ENCODE results near the gene PCSK6.

Gene PCSK6

DNA sequence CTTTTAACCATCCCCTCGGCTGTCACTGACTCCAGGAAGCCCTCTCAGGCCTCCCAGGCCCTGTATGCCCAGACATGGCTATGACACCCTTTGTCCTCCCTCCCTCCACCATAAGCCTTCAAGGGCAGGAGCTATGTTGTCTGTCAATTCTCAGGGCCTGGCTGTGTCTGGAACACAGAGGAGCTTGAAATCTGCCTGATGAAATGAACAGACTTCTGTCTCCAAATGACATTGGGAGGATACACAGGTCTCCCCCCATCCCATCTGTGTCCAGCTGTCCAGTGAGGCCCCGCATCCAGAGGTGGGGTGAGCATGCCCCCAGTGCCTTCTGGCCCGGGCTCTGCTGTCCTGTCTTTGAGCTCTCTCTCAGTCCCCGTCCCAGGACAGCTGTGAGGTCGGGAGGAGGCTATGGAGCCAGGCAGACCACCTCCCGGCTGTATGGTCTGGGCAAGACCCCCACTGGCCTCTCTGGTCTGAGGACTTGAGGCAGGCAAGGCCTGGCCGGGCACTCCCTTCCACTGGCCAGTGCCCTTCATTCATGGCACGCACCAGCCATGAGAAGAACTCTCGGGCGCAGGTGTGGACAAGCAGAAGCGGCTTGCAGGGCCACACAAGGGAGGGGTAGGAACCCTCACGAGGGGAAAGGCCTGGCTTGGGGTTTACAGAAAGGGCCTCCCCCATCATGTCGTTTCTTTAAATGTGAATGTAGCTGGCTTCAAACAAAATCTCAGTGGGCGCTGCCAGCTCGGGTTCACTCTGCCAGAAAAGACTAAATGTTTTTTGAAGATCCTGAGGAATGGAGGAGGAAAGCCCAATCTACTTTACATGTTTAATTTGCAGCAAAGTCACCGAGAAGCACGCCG lies 38.9 kb downstream of the PCSK6 start:
- no peak overlapping the region for H2AFZ ChIP-seq (ENCODE audit: low read depth, low read length)
- no peaks in the 10 kb centered on the region for H3K9me3 ChIP-seq (ENCODE audit: insufficient read depth, low read length, severe bottlenecking)
- no peak overlapping the region for H3K27ac ChIP-seq (ENCODE audit: low read length)
- no peak overlapping the region for H3K9ac ChIP-seq (ENCODE audit: low read depth, low read length)
- ATAC-seq (ENCODE audit: insufficient read depth, low read depth) (no peak), DNase-seq (no peak)
- TF ChIP-seq CTCF (IDR thresholded peaks at IDR 0.05; ENCODE audit: borderline replicate concordance, extremely low read depth, low read length, poor library complexity, severe bottlenecking) (no peak), EZH2 (IDR thresholded peaks at IDR 0.05; ENCODE audit: borderline replicate concordance, low read depth, low read length, severe bottlenecking) (no peak)
- H3K79me2 ChIP-seq (ENCODE audit: insufficient read depth, low read length) = no peaks in the 10 kb centered on the region
- H3K4me3 ChIP-seq (ENCODE audit: low read depth in 1 of 2, low read length in 2 of 2) = no peak overlapping the region
- no peaks in the 10 kb centered on the region for H3K27me3 ChIP-seq (ENCODE audit: insufficient read depth, low read length, poor library complexity)
- H3K4me1 ChIP-seq (ENCODE audit: insufficient read depth, low read length) = no peaks in the 10 kb centered on the region
- no peaks in the 10 kb centered on the region for H3K36me3 ChIP-seq (ENCODE audit: insufficient read depth, low read length)
- no peak overlapping the region for H3K4me2 ChIP-seq (ENCODE audit: insufficient read depth, low read length)
- no peaks in the 10 kb centered on the region for H4K20me1 ChIP-seq (ENCODE audit: insufficient read depth, low read length)

DNA sequence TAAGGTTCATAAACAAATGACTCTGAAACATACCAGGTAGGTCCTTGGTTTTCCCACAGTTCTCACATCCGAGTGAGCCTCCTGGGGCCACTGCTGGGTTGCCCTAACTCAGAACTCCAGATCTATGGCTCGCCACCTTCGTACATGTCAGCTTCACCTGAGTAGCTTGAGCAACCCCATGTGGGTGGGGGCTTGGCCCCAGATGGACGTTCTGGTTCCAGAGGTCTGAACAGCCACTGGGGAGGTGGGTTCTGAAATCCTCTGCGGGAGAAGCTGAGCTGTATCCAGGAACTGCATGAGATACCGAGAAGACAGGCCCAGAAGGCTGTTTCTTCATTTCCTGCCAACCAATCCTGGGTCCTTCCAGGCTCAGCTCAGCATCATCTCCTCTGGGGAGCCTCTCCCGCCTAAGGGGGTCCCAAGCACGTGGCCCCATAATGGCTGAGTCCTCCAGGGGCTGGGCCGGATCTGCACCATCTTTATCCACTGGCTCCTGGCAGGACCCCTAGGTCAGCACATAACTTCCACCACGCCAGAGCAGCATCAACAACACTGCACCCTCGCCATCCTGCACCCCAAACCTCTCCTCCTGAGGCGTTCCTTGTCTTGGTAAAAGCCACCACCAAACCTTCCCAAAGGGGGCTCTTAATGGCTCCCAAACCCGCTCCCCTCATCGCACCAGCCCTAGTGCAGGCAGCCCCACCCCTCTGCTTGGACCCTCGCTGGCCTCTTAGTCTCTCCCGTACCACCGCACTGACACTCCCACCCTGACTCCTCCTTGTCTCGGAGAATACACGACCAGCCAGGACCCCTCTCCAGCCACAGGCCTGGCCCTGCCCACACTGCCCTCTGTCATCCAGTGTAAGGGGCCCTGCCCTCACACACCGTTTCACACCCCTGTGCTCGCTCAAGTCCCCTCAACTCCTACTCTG lies 39.8 kb downstream of the PCSK6 start:
- H3K36me3 ChIP-seq (ENCODE audit: insufficient read depth, low read length) = no peaks in the 10 kb centered on the region
- H3K4me3 ChIP-seq (ENCODE audit: low read depth in 1 of 2, low read length in 2 of 2) = no peak overlapping the region
- no peak for TF ChIP-seq EZH2 (IDR thresholded peaks at IDR 0.05; ENCODE audit: borderline replicate concordance, low read depth, low read length, severe bottlenecking)
- DNase-seq (no peak), ATAC-seq (ENCODE audit: insufficient read depth, low read depth) (no peak)
- H3K9me3 ChIP-seq (ENCODE audit: insufficient read depth, low read length, severe bottlenecking) = no peaks in the 10 kb centered on the region
- no peaks in the 10 kb centered on the region for H4K20me1 ChIP-seq (ENCODE audit: insufficient read depth, low read length)
- no peak overlapping the region for H3K9ac ChIP-seq (ENCODE audit: low read depth, low read length)
- H3K27me3 ChIP-seq (ENCODE audit: insufficient read depth, low read length, poor library complexity) = no peaks in the 10 kb centered on the region
- no peak overlapping the region for H3K4me2 ChIP-seq (ENCODE audit: insufficient read depth, low read length)
- no peak overlapping the region for H2AFZ ChIP-seq (ENCODE audit: low read depth, low read length)
- H3K27ac ChIP-seq (ENCODE audit: low read length) = no peak overlapping the region
- no peaks in the 10 kb centered on the region for H3K4me1 ChIP-seq (ENCODE audit: insufficient read depth, low read length)
- no peaks in the 10 kb centered on the region for H3K79me2 ChIP-seq (ENCODE audit: insufficient read depth, low read length)

DNA sequence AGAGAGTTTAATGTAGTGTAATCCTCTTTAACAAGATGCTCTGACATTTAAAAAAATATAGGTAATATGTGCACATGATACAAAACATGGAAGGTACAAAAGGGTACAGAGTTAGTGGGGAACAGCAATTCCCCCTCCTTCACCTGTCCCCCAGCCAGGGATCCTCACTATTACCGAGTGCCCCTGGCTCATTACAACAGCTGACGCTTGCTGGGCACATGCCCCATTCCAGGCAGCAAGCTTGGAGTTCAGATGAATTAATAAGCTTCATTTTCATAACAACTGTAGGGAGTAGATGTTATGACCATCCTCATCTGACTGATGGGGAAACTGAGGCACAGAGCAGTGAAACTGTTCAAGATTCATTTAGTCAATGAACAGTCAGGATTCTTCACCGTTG lies 41.2 kb downstream of the PCSK6 start:
- no peak for TF ChIP-seq EZH2 (IDR thresholded peaks at IDR 0.05; ENCODE audit: borderline replicate concordance, low read depth, low read length, severe bottlenecking)
- no peak for TF ChIP-seq CTCF (IDR thresholded peaks at IDR 0.05; ENCODE audit: borderline replicate concordance, extremely low read depth, low read length, poor library complexity, severe bottlenecking)
- no peak for ATAC-seq (ENCODE audit: insufficient read depth, low read depth)
- H4K20me1 ChIP-seq (ENCODE audit: insufficient read depth, low read length) = no peaks in the 10 kb centered on the region

More for the DNA sequence above, 41.2 kb downstream of the PCSK6 start:
- no peak overlapping the region for H3K4me2 ChIP-seq (ENCODE audit: insufficient read depth, low read length)
- no peaks in the 10 kb centered on the region for H3K27me3 ChIP-seq (ENCODE audit: insufficient read depth, low read length, poor library complexity)
- H2AFZ ChIP-seq (ENCODE audit: low read depth, low read length) = no peak overlapping the region
- H3K4me3 ChIP-seq (ENCODE audit: low read depth in 1 of 2, low read length in 2 of 2) = no peak overlapping the region
- H3K79me2 ChIP-seq (ENCODE audit: insufficient read depth, low read length) = no peaks in the 10 kb centered on the region
- no peak overlapping the region for H3K9ac ChIP-seq (ENCODE audit: low read depth, low read length)
- no peaks in the 10 kb centered on the region for H3K36me3 ChIP-seq (ENCODE audit: insufficient read depth, low read length)
- H3K27ac ChIP-seq (ENCODE audit: low read length) = no peak overlapping the region
- no peaks in the 10 kb centered on the region for H3K9me3 ChIP-seq (ENCODE audit: insufficient read depth, low read length, severe bottlenecking)
- H3K4me1 ChIP-seq (ENCODE audit: insufficient read depth, low read length) = no peaks in the 10 kb centered on the region
- no peak for DNase-seq
